GM12878 (cell line): ENCODE measurements around the gene CCT6B. TPM values are rescaled to one million over a fixed set of nuclear protein-coding genes. Genes with fewer than 3 reads are reported as not detected.

Experiments
- ATAC-seq: fragments of 200-7000 bp; cut with Tn5 transposase; 3 replicates; pipeline ENCODE4 v1.9.1; 2020; ENCODE audit warnings: mild to moderate bottlenecking, moderate library complexity
- BruUV-seq: library from RNA; stranded (reverse); fragments of 400-500 nt; replicated peaks from 2 replicates; lab custom pipeline; 2021; lab: Mats Ljungman, UMichigan
- CTCF ChIA-PET: fragments of 300-600 bp; sonication (Branson Sonifier 250); formaldehyde crosslinking; extraction: SDS; loops from one replicate; lab custom pipeline; 2021; ENCODE audit warnings: inconsistent platforms; lab: Yijun Ruan, JAX
- POLR2A ChIA-PET: fragments of 350-600 bp; formaldehyde crosslinking; extraction: SDS; loops from one replicate; lab custom pipeline; 2021; ENCODE audit warnings: inconsistent platforms; lab: Charles Lee
- RAD21 ChIA-PET: fragments of 300-600 bp; sonication (Branson Sonifier 250); formaldehyde crosslinking; loops from one replicate; lab custom pipeline; 2023; ENCODE audit warnings: antibody characterized with exemption; ENCODE audit not compliant: unreplicated experiment; lab: Charles Lee
- SMC1A ChIA-PET: fragments of 300-600 bp; sonication (Branson Sonifier 250); formaldehyde crosslinking; loops from one replicate; lab custom pipeline; 2023; ENCODE audit not compliant: unreplicated experiment, uncharacterized antibody; lab: Charles Lee
- DNase-seq: peaks from one replicate; pipeline ENCODE4 v3.0.0-alpha.2; 2011; ENCODE audit warnings: low read depth, low spot score
- FAIRE-seq: peaks from 3 replicates; lab custom pipeline; 2011; peaks lifted over from hg19 to GRCh38; lab: Jason Lieb, UNC
- H2AFZ ChIP-seq: 2 replicates; pipeline ENCODE4 v1.6.0; 2011; ENCODE audit warnings: low read depth, low read length, control low read depth; ENCODE audit not compliant: control insufficient read depth
- H3K27ac ChIP-seq: 2 replicates; pipeline ENCODE4 v1.5.1; 2011; ENCODE audit warnings: control low read depth; ENCODE audit not compliant: control insufficient read depth, insufficient read depth
- H3K27me3 ChIP-seq, 2 experiments: replicated peaks in 1 of 2; 2 replicates each; pipeline versions ENCODE4 v1.6.0 to v1.6.1; 2011; ENCODE audit warnings: low read length in 1 of 2; ENCODE audit not compliant: control insufficient read depth in 2 of 2, insufficient read depth in 2 of 2
- H3K36me3 ChIP-seq, 2 experiments: 2 replicates each; pipeline ENCODE4 v1.5.1; 2011; ENCODE audit warnings: low read length in 1 of 2; ENCODE audit not compliant: control insufficient read depth in 2 of 2, insufficient read depth in 2 of 2
- H3K4me1 ChIP-seq: 2 replicates; pipeline ENCODE4 v1.6.1; 2011; ENCODE audit warnings: mild to moderate bottlenecking, low read length, moderate library complexity, mixed read lengths; ENCODE audit not compliant: control insufficient read depth, insufficient read depth
- H3K4me2 ChIP-seq: 2 replicates; pipeline ENCODE4 v1.6.0; 2011; ENCODE audit warnings: control low read depth; ENCODE audit not compliant: control insufficient read depth, insufficient read depth
- H3K4me3 ChIP-seq: fragments of 200-600 bp; sonication (generic); 2 replicates; pipeline ENCODE4 v1.5.1; 2016
- H3K79me2 ChIP-seq: 2 replicates; pipeline ENCODE4 v1.6.0; 2011; ENCODE audit warnings: low read length; ENCODE audit not compliant: control insufficient read depth, insufficient read depth
- H3K9ac ChIP-seq: 2 replicates; pipeline ENCODE4 v1.8.0; 2011; ENCODE audit warnings: low read length, control low read depth, mixed read lengths; ENCODE audit not compliant: control insufficient read depth, insufficient read depth
- H3K9me3 ChIP-seq: replicated peaks from 3 replicates; pipeline ENCODE4 v1.5.1; 2011; ENCODE audit warnings: mild to moderate bottlenecking, low read length; ENCODE audit not compliant: control insufficient read depth, insufficient read depth
- H4K20me1 ChIP-seq: 2 replicates; pipeline ENCODE4 v1.6.0; 2011; ENCODE audit not compliant: control insufficient read depth, insufficient read depth
- BRCA1 ChIP-seq: IDR thresholded peaks from 2 replicates; pipeline ENCODE4 v1.6.1; 2011; ENCODE audit warnings: low read depth, low read length, improper control_type of control experiment
- CEBPB ChIP-seq, 2 experiments: fragments of 150-350 bp in 1 of 2; IDR thresholded peaks; 2 replicates each; pipeline ENCODE4 v1.6.1; 2012 to 2014; ENCODE audit warnings: low read depth in 2 of 2, low read length in 2 of 2, borderline replicate concordance in 1 of 2, inconsistent platforms in 1 of 2
- KDM1A ChIP-seq: fragments of 200-600 bp; sonication (generic); IDR thresholded peaks from 2 replicates; pipeline ENCODE4 v1.6.1; 2016; ENCODE audit warnings: borderline replicate concordance
- NR2C2 ChIP-seq: IDR thresholded peaks from 2 replicates; pipeline ENCODE4 v1.6.1; 2011; ENCODE audit warnings: borderline replicate concordance, low read depth; ENCODE audit not compliant: control insufficient read depth, insufficient read length
- SMC3 ChIP-seq: IDR thresholded peaks from 2 replicates; pipeline ENCODE4 v1.6.1; 2011; ENCODE audit warnings: low read length, improper control_type of control experiment, borderline replicate concordance
- TAF1 ChIP-seq: IDR thresholded peaks from 2 replicates; pipeline ENCODE4 v1.6.1; 2011; ENCODE audit warnings: mild to moderate bottlenecking, low read depth, low read length, borderline replicate concordance
- WGBS: methylation state at CpG from one replicate; pipeline ENCODE4 v1.1.6; 2016; ENCODE audit warnings: low lambda C conversion rate; ENCODE audit not compliant: insufficient replicate concordance, insufficient coverage; ENCODE audit errors: missing lambda C conversion rate; 5-methylcytosine and 5-hydroxymethylcytosine counted together
- in situ Hi-C: fragments of 300-500 bp; cut with MboI; formaldehyde crosslinking; loops from 9 replicates; pipeline ENCODE4 v1.14.3; 2018; ENCODE audit warnings: mixed read lengths
- intact Hi-C: fragments of 100-400 bp; cut with micrococcal nuclease; formaldehyde crosslinking; loops from one replicate; pipeline ENCODE4 v1.14.2; 2022; ENCODE audit not compliant: unreplicated experiment
- polyA plus RNA-seq, 11 experiments: library from polyadenylated mRNA; depleted of rRNA in 4 of 11; unstranded in 6 of 11; stranded (reverse) in 5 of 11; fragments of >200 nt; fragmentation: Nextera tagmentation in 4 of 11; fragmentation: Illumina TruSeq in 1 of 11; extraction: Ambion mirVana in 4 of 11; extraction: Trizol in 1 of 11; gene quantifications; 1 replicate in 1 of 11; 2 replicates in 10 of 11; pipeline versions ENCODE4 v1.2.1 to v1.2.3, GENCODE V29; 2011 to 2016; ENCODE audit warnings: inconsistent platforms in 2 of 11, missing spikeins in 2 of 11, low read depth in 1 of 11
- total RNA-seq, 4 experiments: library from RNA; depleted of rRNA in 3 of 4; stranded (reverse); fragments of >200 nt in 3 of 4; fragmentation: Illumina TruSeq in 1 of 4; extraction: Trizol in 1 of 4; gene quantifications; 2 replicates each; pipeline versions ENCODE4 v1.2.1 to v1.2.3, GENCODE V29; 2013 to 2021
- TF ChIP-seq, protein P1 (sequence below): IDR thresholded peaks from 2 replicates; pipeline ENCODE4 v1.6.1; 2011; ENCODE audit warnings: low read depth, mild to moderate bottlenecking, low read length, moderate library complexity, borderline replicate concordance; ENCODE audit errors: extremely low read depth
- TF ChIP-seq, protein P2 (sequence below): fragments of 450-650 bp; conservative IDR thresholded peaks from 2 replicates; pipeline ENCODE4 v1.6.1; 2017; ENCODE audit warnings: mild to moderate bottlenecking, moderate library complexity

The CCT6B gene
- total and polyA plus RNA-seq, 10 of the 15 experiments (the other 5 are each of a cell fraction or from before 2014, with no cell fraction given): 1.6 to 6.1 (median 2.6) TPM

DNA sequence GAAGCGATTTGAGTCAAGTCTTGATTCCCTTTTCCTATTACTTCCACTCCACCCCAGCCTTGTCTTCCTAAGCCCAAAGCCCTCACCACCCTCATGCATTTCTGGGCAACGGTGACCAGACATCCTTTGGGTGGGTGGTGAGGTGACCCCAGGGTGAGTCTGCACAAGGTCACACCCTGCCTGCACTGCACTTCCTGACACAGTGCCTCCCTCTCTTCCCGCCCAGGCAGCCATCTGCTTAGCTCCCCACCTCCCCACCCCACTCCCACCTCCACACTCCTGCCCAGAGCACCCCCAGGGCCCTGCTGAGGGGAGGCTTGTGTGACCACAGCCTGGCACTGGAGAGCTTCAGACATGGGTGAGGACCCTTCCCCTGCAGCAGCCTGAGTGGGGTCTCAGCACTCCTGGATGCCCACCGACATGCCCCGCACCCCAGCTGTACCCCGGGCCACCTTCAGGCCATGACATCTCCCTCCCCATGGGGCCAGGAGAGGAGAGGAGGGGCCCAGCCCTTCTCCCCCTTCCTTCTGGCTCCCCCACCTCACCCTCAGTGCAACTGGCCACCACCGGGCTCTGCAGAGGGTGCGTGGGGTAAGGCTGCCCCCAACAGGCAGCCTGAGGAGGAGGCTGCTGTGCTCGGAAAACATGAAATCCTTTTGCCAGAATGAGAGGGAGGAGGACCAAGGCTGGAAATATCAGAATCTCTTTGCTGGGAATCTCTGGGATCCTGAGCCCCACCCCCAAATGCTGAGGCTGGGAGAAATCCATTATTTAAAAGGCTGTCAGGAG, 68.6 kb downstream of the CCT6B start (continued):
- peak; percentile 24; the same call in 1 of the 2 replicates for TF ChIP-seq SMC3

DNA sequence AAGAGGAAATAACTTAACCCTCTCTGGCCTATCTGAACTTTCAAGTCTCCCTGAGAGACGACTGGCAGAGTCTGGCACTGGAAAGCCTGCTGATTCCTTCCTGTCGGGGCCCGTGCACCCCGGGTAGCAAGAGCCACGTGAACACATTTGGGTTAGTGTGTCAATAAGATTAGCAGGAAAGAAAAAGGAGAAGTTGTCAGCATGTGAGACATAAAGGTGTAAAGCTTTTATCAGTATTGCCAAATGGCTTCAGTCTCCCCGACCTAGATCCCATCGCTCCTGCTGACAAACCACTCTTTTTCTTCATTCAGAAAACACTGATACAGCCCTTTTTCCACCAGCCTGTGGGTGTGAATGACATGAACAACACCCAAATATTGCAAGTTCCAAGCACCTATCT, 74.4 kb downstream of the CCT6B start:
- DNase-seq: no peak
- TF ChIP-seq, protein P1, sequence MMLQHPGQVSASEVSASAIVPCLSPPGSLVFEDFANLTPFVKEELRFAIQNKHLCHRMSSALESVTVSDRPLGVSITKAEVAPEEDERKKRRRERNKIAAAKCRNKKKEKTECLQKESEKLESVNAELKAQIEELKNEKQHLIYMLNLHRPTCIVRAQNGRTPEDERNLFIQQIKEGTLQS: no peak
- TF ChIP-seq KDM1A: no peak
- TF ChIP-seq, all 136 proteins: peak for 0
- Histone ChIP-seq H2AFZ (no peak overlapping the region), H3K9me3 (no peaks in the 10 kb centered on the region), H3K79me2 (no peaks in the 10 kb centered on the region), H3K4me1 (no peaks in the 10 kb centered on the region), H3K4me3 (no peak overlapping the region), H3K9ac (no peak overlapping the region), H4K20me1 (no peaks in the 10 kb centered on the region; the same call in 1 of the 2 replicates), H3K36me3 (no peaks in the 10 kb centered on the region), H3K27me3 (peaks cover 2 to 5% of the 10 kb centered on the region in 2 experiments; a peak in 1 of 4 replicates), H3K27ac (no peak overlapping the region), H3K4me2 (no peak overlapping the region)
- WGBS: 0% methylated on average over 7 of the region's 7 CpGs
- FAIRE-seq: no peak
- ATAC-seq: no peak
- SMC1A ChIA-PET: no interaction called here
- in situ Hi-C loops: no loop called here
- POLR2A ChIA-PET: no interaction called here
- intact Hi-C loops: no loop called here
- no TSS peak for BruUV-seq
- CTCF ChIA-PET: no interaction called here
- RAD21 ChIA-PET: no interaction called here

DNA sequence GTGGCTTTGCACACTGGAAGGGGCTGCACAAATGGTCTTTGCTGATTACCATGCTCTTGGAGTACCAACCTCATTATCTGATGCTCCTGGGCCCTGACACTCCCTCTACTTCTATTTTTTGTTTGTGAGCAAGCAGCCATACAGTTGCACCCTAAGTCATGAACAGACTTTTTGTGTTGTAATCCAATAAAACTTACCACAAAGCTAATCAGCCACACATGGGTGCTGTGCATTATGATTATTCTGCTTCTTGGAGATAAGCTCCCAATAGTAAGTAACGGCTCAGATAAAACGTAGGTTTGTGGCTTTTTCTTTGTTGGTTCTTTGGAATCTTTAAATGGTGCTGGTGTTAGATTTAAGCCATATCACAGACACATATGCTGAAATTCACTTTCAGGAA, 76.2 kb downstream of the CCT6B start:
- ATAC-seq (no peak), FAIRE-seq (no peak), DNase-seq (no peak)
- Histone ChIP-seq H2AFZ (no peak overlapping the region), H3K4me1 (no peaks in the 10 kb centered on the region), H3K4me2 (no peak overlapping the region), H3K4me3 (no peak overlapping the region), H3K27ac (no peak overlapping the region), H3K36me3 (no peaks in the 10 kb centered on the region), H3K9ac (no peak overlapping the region), H4K20me1 (no peaks in the 10 kb centered on the region; the same call in 1 of the 2 replicates), H3K9me3 (no peaks in the 10 kb centered on the region), H3K79me2 (no peaks in the 10 kb centered on the region), H3K27me3 (peaks cover 2 to 5% of the 10 kb centered on the region in 2 experiments; a peak in 1 of 4 replicates)
- ChIA-PET SMC1A (no interaction called here), RAD21 (no interaction called here), POLR2A (no interaction called here), CTCF (no interaction called here)
- BruUV-seq: no TSS peak
- WGBS: 0% methylated on average over 2 of the region's 2 CpGs
- intact Hi-C loops: no loop called here
- in situ Hi-C loops: no loop called here
- TF ChIP-seq, protein P2, sequence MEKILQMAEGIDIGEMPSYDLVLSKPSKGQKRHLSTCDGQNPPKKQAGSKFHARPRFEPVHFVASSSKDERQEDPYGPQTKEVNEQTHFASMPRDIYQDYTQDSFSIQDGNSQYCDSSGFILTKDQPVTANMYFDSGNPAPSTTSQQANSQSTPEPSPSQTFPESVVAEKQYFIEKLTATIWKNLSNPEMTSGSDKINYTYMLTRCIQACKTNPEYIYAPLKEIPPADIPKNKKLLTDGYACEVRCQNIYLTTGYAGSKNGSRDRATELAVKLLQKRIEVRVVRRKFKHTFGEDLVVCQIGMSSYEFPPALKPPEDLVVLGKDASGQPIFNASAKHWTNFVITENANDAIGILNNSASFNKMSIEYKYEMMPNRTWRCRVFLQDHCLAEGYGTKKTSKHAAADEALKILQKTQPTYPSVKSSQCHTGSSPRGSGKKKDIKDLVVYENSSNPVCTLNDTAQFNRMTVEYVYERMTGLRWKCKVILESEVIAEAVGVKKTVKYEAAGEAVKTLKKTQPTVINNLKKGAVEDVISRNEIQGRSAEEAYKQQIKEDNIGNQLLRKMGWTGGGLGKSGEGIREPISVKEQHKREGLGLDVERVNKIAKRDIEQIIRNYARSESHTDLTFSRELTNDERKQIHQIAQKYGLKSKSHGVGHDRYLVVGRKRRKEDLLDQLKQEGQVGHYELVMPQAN: no peak
- no peak for TF ChIP-seq CEBPB (IDR thresholded peaks at IDR 0.05; ENCODE audit: borderline replicate concordance in 1 of 2, low read depth in 2 of 2, low read length in 2 of 2)
- no peak for TF ChIP-seq BRCA1
- no peak for TF ChIP-seq NR2C2
- TF ChIP-seq TAF1: no peak
